Osteocyte (in vitro differentiated cells): ENCODE results near the gene ABITRAM. TPM values are rescaled to one million over a fixed set of nuclear protein-coding genes. Genes with fewer than 3 reads are reported as not detected.
"Not testable (repeated sequence)": the region's sequence is repeated elsewhere in the genome, so short reads cannot be mapped to it uniquely, and the experiment has no call there.

Source experiments
- DNase-seq: peaks from one replicate; pipeline ENCODE4 v3.0.0; 2021; ENCODE audit warnings: mixed read lengths; ENCODE audit not compliant: unreplicated experiment; ENCODE audit errors: extremely low spot score
- H3K27ac Mint-ChIP-seq: one replicate; pipeline ENCODE4 v1.8.0; 2021; ENCODE audit warnings: mild to moderate bottlenecking, mixed read lengths; ENCODE audit not compliant: unreplicated experiment
- H3K27me3 Mint-ChIP-seq: one replicate; pipeline ENCODE4 v1.8.0; 2021; ENCODE audit warnings: mixed read lengths; ENCODE audit not compliant: unreplicated experiment
- H3K36me3 Mint-ChIP-seq: one replicate; pipeline ENCODE4 v1.8.0; 2021; ENCODE audit warnings: mixed read lengths; ENCODE audit not compliant: unreplicated experiment
- H3K4me1 Mint-ChIP-seq: one replicate; pipeline ENCODE4 v1.8.0; 2021; ENCODE audit warnings: mixed read lengths; ENCODE audit not compliant: unreplicated experiment
- H3K4me3 Mint-ChIP-seq: one replicate; pipeline ENCODE4 v1.8.0; 2021; ENCODE audit warnings: mild to moderate bottlenecking, moderate library complexity, mixed read lengths; ENCODE audit not compliant: unreplicated experiment
- H3K9me3 Mint-ChIP-seq: one replicate; pipeline ENCODE4 v1.8.0; 2021; ENCODE audit warnings: mixed read lengths; ENCODE audit not compliant: unreplicated experiment
- CTCF ChIP-seq: fragments of 200-600 bp; sonication (generic); IDR thresholded peaks from 2 replicates; pipeline ENCODE4 v1.5.0; 2021; ENCODE audit warnings: antibody characterized with exemption, mild to moderate bottlenecking, moderate library complexity
- total RNA-seq: library from RNA; stranded (reverse); gene quantifications from 2 replicates; pipeline ENCODE4 v1.2.1, GENCODE V29; 2021

Gene ABITRAM
- total RNA-seq, 1 donor from 2014 or later: 9.0 TPM

GRCh38 chr9:108913391-108913790 is 20.8 kb upstream of the ABITRAM start:
- no peaks in the 10 kb centered on the region for H3K9me3 Mint-ChIP-seq
- H3K27ac Mint-ChIP-seq: no peak overlapping the region
- no peaks in the 10 kb centered on the region for H3K27me3 Mint-ChIP-seq
- H3K36me3 Mint-ChIP-seq: peaks cover 43% of the 10 kb centered on the region
- H3K4me3 Mint-ChIP-seq: no peak overlapping the region
- H3K4me1 Mint-ChIP-seq: no peaks in the 10 kb centered on the region
- TF ChIP-seq CTCF: no peak
- DNase-seq: no peak

GRCh38 chr9:108919517-108919916 is 14.7 kb upstream of the ABITRAM start:
- DNase-seq: no peak
- Mint-ChIP-seq H3K27me3 (no peaks in the 10 kb centered on the region), H3K4me1 (no peaks in the 10 kb centered on the region)

GRCh38 chr9:108920401-108920800 is 13.8 kb upstream of the ABITRAM start:
- H3K4me1 Mint-ChIP-seq, H3K9me3 Mint-ChIP-seq, H3K27ac Mint-ChIP-seq, DNase-seq, H3K4me3 Mint-ChIP-seq, H3K27me3 Mint-ChIP-seq: not testable (repeated sequence)
- peaks cover 60% of the 10 kb centered on the region for H3K36me3 Mint-ChIP-seq

More at GRCh38 chr9:108919517-108919916, 14.7 kb upstream of the ABITRAM start:
- peaks cover 53% of the 10 kb centered on the region for H3K36me3 Mint-ChIP-seq
- no peaks in the 10 kb centered on the region for H3K9me3 Mint-ChIP-seq
- no peak overlapping the region for H3K27ac Mint-ChIP-seq
- no peak overlapping the region for H3K4me3 Mint-ChIP-seq
- no peak for TF ChIP-seq CTCF

GRCh38 chr9:108921200-108921599 is 13.0 kb upstream of the ABITRAM start:
- Mint-ChIP-seq H3K36me3 (peaks cover 62% of the 10 kb centered on the region), H3K27me3 (no peaks in the 10 kb centered on the region)
- DNase-seq: no peak

GRCh38 chr9:108924466-108924865 is 9.7 kb upstream of the ABITRAM start:
- no peaks in the 10 kb centered on the region for H3K4me1 Mint-ChIP-seq
- DNase-seq: no peak
- no peaks in the 10 kb centered on the region for H3K9me3 Mint-ChIP-seq
- peaks cover 72% of the 10 kb centered on the region for H3K36me3 Mint-ChIP-seq
- no peaks in the 10 kb centered on the region for H3K27me3 Mint-ChIP-seq
- H3K4me3 Mint-ChIP-seq: no peak overlapping the region
- TF ChIP-seq CTCF: no peak
- H3K27ac Mint-ChIP-seq: no peak overlapping the region

More at GRCh38 chr9:108921200-108921599, 13.0 kb upstream of the ABITRAM start:
- Mint-ChIP-seq H3K27ac (no peak overlapping the region), H3K4me1 (no peaks in the 10 kb centered on the region), H3K4me3 (no peak overlapping the region), H3K9me3 (no peaks in the 10 kb centered on the region)
- TF ChIP-seq CTCF: no peak

GRCh38 chr9:108928386-108928785 is 5.8 kb upstream of the ABITRAM start:
- Mint-ChIP-seq H3K9me3 (no peaks in the 10 kb centered on the region), H3K4me3 (no peak overlapping the region), H3K27me3 (no peaks in the 10 kb centered on the region), H3K27ac (no peak overlapping the region), H3K4me1 (peaks cover 19% of the 10 kb centered on the region), H3K36me3 (peaks cover 51% of the 10 kb centered on the region)
- DNase-seq: no peak
- TF ChIP-seq CTCF: no peak
